ENCODE data around the gene CEP19. TPM values are rescaled to one million over a fixed set of nuclear protein-coding genes. Genes with fewer than 3 reads are reported as not detected.
A peak's percentile ranks its signal among the peaks of the same experiment; 100 is the strongest.
"Not testable (repeated sequence)": the region's sequence is repeated elsewhere in the genome, so short reads cannot be mapped to it uniquely, and the experiment has no call there.

CEP19 gene
- total RNA-seq, 1 experiment from 2014 or later: 1.3 TPM

DNA sequence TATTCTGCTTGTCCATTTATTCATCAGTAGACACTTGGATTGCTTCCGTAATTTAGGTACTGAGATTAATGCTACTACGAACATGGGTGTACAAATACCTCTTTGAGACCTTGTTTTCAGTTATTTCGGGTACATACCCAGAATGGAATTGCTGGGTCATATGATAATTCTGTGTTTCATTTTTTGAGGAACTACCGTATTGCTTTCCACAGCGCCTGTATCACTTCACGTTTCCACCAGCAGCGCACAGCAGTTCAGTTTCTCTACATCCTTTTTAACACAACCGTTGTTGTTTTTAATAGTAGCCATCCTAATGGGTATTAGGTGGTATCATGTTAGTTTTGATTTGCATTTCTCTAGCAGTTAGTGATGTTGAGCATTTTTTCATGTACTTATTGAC lies 37.1 kb upstream of the CEP19 start:
- Histone ChIP-seq H3K79me1 (ENCODE audit: insufficient read depth, low read depth, low read length, poor library complexity, severe bottlenecking) (peaks cover 3% of the 10 kb centered on the region), H2BK15ac (ENCODE audit: low read depth, low read length) (no peak overlapping the region), H3K27ac (ENCODE audit: insufficient read length, low read depth, low read length) (no peak overlapping the region), H3K4me2 (ENCODE audit: insufficient read depth, insufficient read length, low read length) (no peak overlapping the region), H3K56ac (ENCODE audit: insufficient read length, low read depth, low read length) (no peak overlapping the region), H3K4me1 (ENCODE audit: insufficient read depth, low read length) (no peaks in the 10 kb centered on the region; the same call in 1 of the 2 replicates), H3K14ac (ENCODE audit: insufficient read depth, low read length) (no peak overlapping the region), H3K4ac (ENCODE audit: low read depth, low read length) (no peak overlapping the region), H2BK5ac (ENCODE audit: insufficient read length, low read length) (no peak overlapping the region), H4K8ac (replicated peaks; ENCODE audit: insufficient read length, low read depth, low read length) (no peak overlapping the region), H2AFZ (ENCODE audit: low read length) (no peak overlapping the region), H3K27me3 (ENCODE audit: insufficient read depth, low read length) (no peaks in the 10 kb centered on the region), H2AK5ac (ENCODE audit: insufficient read length, low read length) (no peak overlapping the region), H3K9ac (ENCODE audit: extremely low read depth, insufficient read length, low read length) (no peak overlapping the region), H3K9me3 (ENCODE audit: control insufficient read depth, low read depth, low read length) (no peaks in the 10 kb centered on the region), H3K23me2 (ENCODE audit: insufficient read length, low read depth, low read length, poor library complexity, severe bottlenecking) (no peaks in the 10 kb centered on the region), H2BK12ac (ENCODE audit: insufficient read length, low read depth, low read length) (no peak overlapping the region), H2BK120ac (ENCODE audit: low read depth, low read length, poor library complexity, severe bottlenecking) (no peak overlapping the region), H2BK20ac (ENCODE audit: low read depth, low read length, poor library complexity, severe bottlenecking) (no peak overlapping the region), H4K91ac (ENCODE audit: insufficient read length, low read depth, low read length) (no peak overlapping the region), H3K23ac (ENCODE audit: insufficient read length, low read depth, low read length) (no peak overlapping the region), H4K5ac (ENCODE audit: insufficient read length, low read depth, low read length) (no peak overlapping the region), H4K20me1 (ENCODE audit: control insufficient read depth, insufficient read depth, insufficient read length) (no peaks in the 10 kb centered on the region), H3T11ph (ENCODE audit: low read length) (no peak overlapping the region), H3K18ac (ENCODE audit: insufficient read length, low read depth, low read length) (no peak overlapping the region), H3K79me2 (ENCODE audit: insufficient read depth, low read length) (peaks cover 41% of the 10 kb centered on the region)
- WGBS (ENCODE audit: extremely low coverage, insufficient read length, low lambda C conversion rate): no CpG with 5 or more reads among the region's 8 CpGs
- H3K4me3 Mint-ChIP-seq: no peak overlapping the region
- peaks cover 14 to 21% of the 10 kb centered on the region in 2 experiments for H3K4me1 Mint-ChIP-seq
- H3K27ac Mint-ChIP-seq: no peak overlapping the region
- DNase-seq: no peak
- TF ChIP-seq, protein P1, sequence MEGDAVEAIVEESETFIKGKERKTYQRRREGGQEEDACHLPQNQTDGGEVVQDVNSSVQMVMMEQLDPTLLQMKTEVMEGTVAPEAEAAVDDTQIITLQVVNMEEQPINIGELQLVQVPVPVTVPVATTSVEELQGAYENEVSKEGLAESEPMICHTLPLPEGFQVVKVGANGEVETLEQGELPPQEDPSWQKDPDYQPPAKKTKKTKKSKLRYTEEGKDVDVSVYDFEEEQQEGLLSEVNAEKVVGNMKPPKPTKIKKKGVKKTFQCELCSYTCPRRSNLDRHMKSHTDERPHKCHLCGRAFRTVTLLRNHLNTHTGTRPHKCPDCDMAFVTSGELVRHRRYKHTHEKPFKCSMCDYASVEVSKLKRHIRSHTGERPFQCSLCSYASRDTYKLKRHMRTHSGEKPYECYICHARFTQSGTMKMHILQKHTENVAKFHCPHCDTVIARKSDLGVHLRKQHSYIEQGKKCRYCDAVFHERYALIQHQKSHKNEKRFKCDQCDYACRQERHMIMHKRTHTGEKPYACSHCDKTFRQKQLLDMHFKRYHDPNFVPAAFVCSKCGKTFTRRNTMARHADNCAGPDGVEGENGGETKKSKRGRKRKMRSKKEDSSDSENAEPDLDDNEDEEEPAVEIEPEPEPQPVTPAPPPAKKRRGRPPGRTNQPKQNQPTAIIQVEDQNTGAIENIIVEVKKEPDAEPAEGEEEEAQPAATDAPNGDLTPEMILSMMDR (conservative IDR thresholded peaks at IDR 0.05): no peak
- H3K27me3 Mint-ChIP-seq (ENCODE audit: low read depth): no peaks in the 10 kb centered on the region
- no peaks in the 10 kb centered on the region; a peak in 2 of 5 replicates for H3K9me3 Mint-ChIP-seq
- peaks cover 18 to 20% (median 20%) of the 10 kb centered on the region in 3 experiments for H3K36me3 Mint-ChIP-seq (ENCODE audit: insufficient read depth in 1 of 3, low read depth in 3 of 3)

DNA sequence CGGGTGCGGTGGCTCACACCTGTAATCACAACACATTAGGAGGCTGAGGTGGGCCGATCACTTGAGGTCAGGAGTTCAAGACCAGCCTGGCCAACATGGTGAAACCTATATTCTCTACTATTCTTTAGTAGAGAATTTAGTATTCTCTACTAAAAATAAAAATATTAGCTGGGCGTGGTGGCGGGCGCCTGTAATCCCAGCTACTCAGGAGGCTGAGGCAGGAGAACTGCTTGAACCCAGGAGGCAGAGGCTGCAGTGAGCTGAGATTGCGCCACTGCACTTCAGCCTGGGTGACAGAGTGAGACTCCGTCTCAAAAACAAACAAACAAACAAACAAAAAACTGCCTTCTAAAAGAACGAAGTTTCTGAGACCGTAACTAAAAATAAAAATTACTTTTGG lies 31.5 kb upstream of the CEP19 start:
- not testable (repeated sequence) for H3K9me3 Mint-ChIP-seq

More for the DNA sequence above, 31.5 kb upstream of the CEP19 start:
- Mint-ChIP-seq H3K4me1 (peaks cover 26 to 32% of the 10 kb centered on the region in 2 experiments), H3K27ac (peak overlapping the region in 1 of 3 experiments; percentile 76; a peak in 2 of 7 replicates)
- H3K4me3 Mint-ChIP-seq; H2BK15ac ChIP-seq (ENCODE audit: low read depth, low read length); H3K4me2 ChIP-seq (ENCODE audit: insufficient read depth, insufficient read length, low read length); H3K27me3 Mint-ChIP-seq (ENCODE audit: low read depth); H2BK12ac ChIP-seq (ENCODE audit: insufficient read length, low read depth, low read length); H3K9me3 ChIP-seq (ENCODE audit: control insufficient read depth, low read depth, low read length); H3K27ac ChIP-seq (ENCODE audit: insufficient read length, low read depth, low read length); H3K23me2 ChIP-seq (ENCODE audit: insufficient read length, low read depth, low read length, poor library complexity, severe bottlenecking); H4K20me1 ChIP-seq (ENCODE audit: control insufficient read depth, insufficient read depth, insufficient read length); H3K14ac ChIP-seq (ENCODE audit: insufficient read depth, low read length); H3K18ac ChIP-seq (ENCODE audit: insufficient read length, low read depth, low read length); H2BK120ac ChIP-seq (ENCODE audit: low read depth, low read length, poor library complexity, severe bottlenecking); H3K27me3 ChIP-seq (ENCODE audit: insufficient read depth, low read length); H4K5ac ChIP-seq (ENCODE audit: insufficient read length, low read depth, low read length); H3K4me1 ChIP-seq (ENCODE audit: insufficient read depth, low read length); H3K36me3 Mint-ChIP-seq (ENCODE audit: insufficient read depth in 1 of 3, low read depth in 3 of 3); H3K9ac ChIP-seq (ENCODE audit: extremely low read depth, insufficient read length, low read length); H2AK5ac ChIP-seq (ENCODE audit: insufficient read length, low read length); H3K56ac ChIP-seq (ENCODE audit: insufficient read length, low read depth, low read length); H4K91ac ChIP-seq (ENCODE audit: insufficient read length, low read depth, low read length); DNase-seq; H2BK5ac ChIP-seq (ENCODE audit: insufficient read length, low read length); H2BK20ac ChIP-seq (ENCODE audit: low read depth, low read length, poor library complexity, severe bottlenecking); H4K8ac ChIP-seq (replicated peaks; ENCODE audit: insufficient read length, low read depth, low read length); H2AFZ ChIP-seq (ENCODE audit: low read length); H3K23ac ChIP-seq (ENCODE audit: insufficient read length, low read depth, low read length); H3K4ac ChIP-seq (ENCODE audit: low read depth, low read length); H3K79me1 ChIP-seq (ENCODE audit: insufficient read depth, low read depth, low read length, poor library complexity, severe bottlenecking); H3T11ph ChIP-seq (ENCODE audit: low read length): not testable (repeated sequence)
- WGBS (ENCODE audit: extremely low coverage, insufficient read length, low lambda C conversion rate): no CpG with 5 or more reads among the region's 10 CpGs
- H3K79me2 ChIP-seq (ENCODE audit: insufficient read depth, low read length): peaks cover 40% of the 10 kb centered on the region
